Upper lobe of right lung (tissue), 1 donor: Measurements from ENCODE around the gene IGSF21. TPM values are rescaled to one million over a fixed set of nuclear protein-coding genes. Genes with fewer than 3 reads are reported as not detected.

Experiments used
- ATAC-seq: fragments of 200-7000 bp; cut with Tn5 transposase; one replicate; pipeline ENCODE4 v1.9.1; 2020; ENCODE audit warnings: mild to moderate bottlenecking, moderate library complexity
- DNase-seq: peaks from one replicate; pipeline ENCODE4 v3.0.0-alpha.2; 2020
- H3K27ac ChIP-seq: fragments of 200-600 bp; one replicate; pipeline ENCODE4 v1.8.0; 2022
- H3K27me3 ChIP-seq: fragments of 200-600 bp; one replicate; pipeline ENCODE4 v1.8.0; 2022; ENCODE audit warnings: mild to moderate bottlenecking
- H3K36me3 ChIP-seq: fragments of 200-600 bp; one replicate; pipeline ENCODE4 v1.8.0; 2022
- H3K4me1 ChIP-seq: fragments of 200-600 bp; one replicate; pipeline ENCODE4 v1.8.0; 2022
- H3K4me3 ChIP-seq: fragments of 200-600 bp; one replicate; pipeline ENCODE4 v1.8.0; 2022; ENCODE audit warnings: mild to moderate bottlenecking
- H3K9me3 ChIP-seq: fragments of 200-600 bp; one replicate; pipeline ENCODE4 v1.8.0; 2022
- CTCF ChIP-seq: fragments of 200-600 bp; IDR thresholded peaks from one replicate; pipeline ENCODE4 v1.8.0; 2022; ENCODE audit warnings: antibody characterized with exemption
- intact Hi-C: fragments of 100-400 bp; cut with DNase I; formaldehyde crosslinking; loops from one replicate; pipeline ENCODE4 v1.11.0; 2022
- total RNA-seq: library from RNA; stranded (reverse); fragmentation: NEBNext Ultra II Directional; extraction: Animal tissue kit (Norgen Biotek cat#: 25700); gene quantifications from one replicate; pipeline ENCODE4 v1.2.1, GENCODE V29; 2021
- donor health status: DM: no; HTN: yes; CAD: no; lungs with severe emphysema.

IGSF21 gene
- total RNA-seq, 1 donor from 2014 or later, result 3.2 TPM

GRCh38 chr1:18404460-18404859, 296.9 kb downstream of the IGSF21 start:
- Histone ChIP-seq H3K4me3 (no peak overlapping the region), H3K27ac (no peak overlapping the region), H3K27me3 (peaks cover 19% of the 10 kb centered on the region), H3K4me1 (no peaks in the 10 kb centered on the region), H3K9me3 (no peaks in the 10 kb centered on the region), H3K36me3 (no peaks in the 10 kb centered on the region)
- no peak for TF ChIP-seq CTCF
- intact Hi-C loops, result no loop called here
- no peak for ATAC-seq
- no peak for DNase-seq

GRCh38 chr1:18407166-18408045, 299.8 kb downstream of the IGSF21 start:
- no peaks in the 10 kb centered on the region for H3K9me3 ChIP-seq
- H3K4me1 ChIP-seq, result no peaks in the 10 kb centered on the region
- intact Hi-C loops, result no loop called here
- DNase-seq (no peak), ATAC-seq (no peak)
- no peak overlapping the region for H3K4me3 ChIP-seq
- peaks cover 19% of the 10 kb centered on the region for H3K27me3 ChIP-seq
- TF ChIP-seq CTCF, result no peak
- H3K36me3 ChIP-seq, result no peaks in the 10 kb centered on the region
- no peak overlapping the region for H3K27ac ChIP-seq

GRCh38 chr1:18408656-18409370, 301.2 kb downstream of the IGSF21 start:
- Histone ChIP-seq H3K9me3 (no peaks in the 10 kb centered on the region), H3K4me1 (no peaks in the 10 kb centered on the region), H3K4me3 (no peak overlapping the region), H3K27me3 (peaks cover 11% of the 10 kb centered on the region), H3K36me3 (no peaks in the 10 kb centered on the region), H3K27ac (no peak overlapping the region)
- intact Hi-C loops, result no loop called here
- ATAC-seq, result peak; percentile 68
- no peak for TF ChIP-seq CTCF
- DNase-seq, result no peak

GRCh38 chr1:18409609-18410237, 302.1 kb downstream of the IGSF21 start:
- no peak overlapping the region for H3K27ac ChIP-seq
- no peaks in the 10 kb centered on the region for H3K36me3 ChIP-seq
- ATAC-seq (no peak), DNase-seq (no peak)
- no peak for TF ChIP-seq CTCF
- no peaks in the 10 kb centered on the region for H3K4me1 ChIP-seq
- H3K9me3 ChIP-seq, result no peaks in the 10 kb centered on the region
- H3K27me3 ChIP-seq, result peaks cover 5% of the 10 kb centered on the region
- intact Hi-C loops, result no loop called here
- no peak overlapping the region for H3K4me3 ChIP-seq

GRCh38 chr1:18410407-18410806, 302.8 kb downstream of the IGSF21 start:
- no peak overlapping the region for H3K27ac ChIP-seq
- H3K9me3 ChIP-seq, result no peaks in the 10 kb centered on the region
- ATAC-seq, result no peak
- no peak for DNase-seq
- H3K4me3 ChIP-seq, result no peak overlapping the region
- H3K27me3 ChIP-seq, result no peaks in the 10 kb centered on the region
- TF ChIP-seq CTCF, result no peak
- intact Hi-C loops, result no loop called here
- no peaks in the 10 kb centered on the region for H3K36me3 ChIP-seq
- no peaks in the 10 kb centered on the region for H3K4me1 ChIP-seq
